Activated naive CD4-positive, alpha-beta T cell treated with anti-CD3 and anti-CD28 coated beads, Interleukin-2, amount 50 U/mL, for 72 hours (primary cell): ENCODE data around the gene DNM2. TPM values are rescaled to one million over a fixed set of nuclear protein-coding genes. Genes with fewer than 3 reads are reported as not detected.
"Not testable (repeated sequence)": the region's sequence is repeated elsewhere in the genome, so short reads cannot be mapped to it uniquely, and the experiment has no call there.

Experiments
- ATAC-seq, 2 donors: fragments of 150-1000 bp; cut with Tn5 transposase; 2 replicates each; pipeline ENCODE4 v1.10.0; 2021; ENCODE audit warnings: mild to moderate bottlenecking in 2 of 2, moderate library complexity in 2 of 2
- DNase-seq, 2 donors: peaks; one replicate each; pipeline ENCODE4 v3.0.0; 2021 to 2022; ENCODE audit warnings: low spot score in 2 of 2
- H3K27ac Mint-ChIP-seq, 2 donors: one replicate each; pipeline ENCODE4 v1.8.0; 2022; ENCODE audit warnings: mild to moderate bottlenecking in 2 of 2, mixed read lengths in 2 of 2
- H3K36me3 Mint-ChIP-seq, 2 donors: one replicate each; pipeline ENCODE4 v1.8.0; 2022; ENCODE audit warnings: mixed read lengths in 2 of 2
- H3K9me3 Mint-ChIP-seq, 2 donors: one replicate each; pipeline ENCODE4 v1.8.0; 2022; ENCODE audit warnings: mixed read lengths in 2 of 2
- total RNA-seq, 2 donors: library from RNA; stranded (reverse); gene quantifications; one replicate each; pipeline ENCODE4 v1.2.3, GENCODE V29; 2022

DNM2 gene
- total RNA-seq, 2 donors from 2014 or later: 191 to 219 TPM

DNA sequence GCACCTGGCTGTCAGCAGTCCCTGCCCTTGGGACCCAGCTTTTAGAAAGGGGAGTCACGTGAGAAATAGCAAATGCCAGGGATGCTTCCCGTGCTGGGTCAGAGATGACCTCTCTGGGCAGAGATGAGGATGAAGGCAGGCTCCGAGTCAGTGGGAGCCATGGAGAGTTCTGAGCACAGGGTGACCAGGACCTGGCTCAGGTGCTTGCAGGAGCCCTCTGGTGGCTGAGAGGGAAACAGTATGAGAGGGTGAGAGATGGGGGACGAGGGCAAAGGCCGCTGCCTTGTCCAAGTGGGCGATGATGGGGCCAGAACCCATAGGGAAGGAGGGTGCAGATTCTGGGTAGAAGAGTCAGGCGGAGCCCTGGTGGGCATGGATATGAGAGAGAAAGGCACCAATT lies 102.3 kb downstream of the DNM2 start:
- DNase-seq (no peak), ATAC-seq (peak in 1 of 2 donors; percentile 35)
- no peaks in the 10 kb centered on the region for H3K9me3 Mint-ChIP-seq
- peaks cover 0 to 15% of the 10 kb centered on the region in 2 donors for H3K36me3 Mint-ChIP-seq
- H3K27ac Mint-ChIP-seq: peak overlapping the region; percentile 82 to 97

DNA sequence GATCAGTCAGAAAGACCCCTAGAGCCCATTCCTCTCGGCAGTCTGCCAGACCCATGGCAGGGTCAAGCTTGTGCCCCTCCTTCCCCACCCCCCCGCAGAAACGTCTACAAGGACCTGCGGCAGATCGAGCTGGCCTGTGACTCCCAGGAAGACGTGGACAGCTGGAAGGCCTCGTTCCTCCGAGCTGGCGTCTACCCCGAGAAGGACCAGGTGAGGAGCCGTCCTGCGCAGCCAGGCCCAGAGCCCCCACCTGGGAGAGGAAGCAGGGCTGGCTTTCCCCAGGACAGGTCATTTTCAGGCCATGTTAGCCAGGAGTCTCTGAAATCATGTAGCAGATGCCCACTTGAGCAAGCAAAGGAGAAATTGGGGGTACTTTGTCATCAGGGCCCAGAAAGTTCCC lies 105.8 kb downstream of the DNM2 start:
- ATAC-seq (no peak), DNase-seq (no peak)
- H3K36me3 Mint-ChIP-seq: peaks cover 0 to 15% of the 10 kb centered on the region in 2 donors
- H3K9me3 Mint-ChIP-seq: no peaks in the 10 kb centered on the region
- H3K27ac Mint-ChIP-seq: peak overlapping the region in 1 of 2 donors; percentile 64

DNA sequence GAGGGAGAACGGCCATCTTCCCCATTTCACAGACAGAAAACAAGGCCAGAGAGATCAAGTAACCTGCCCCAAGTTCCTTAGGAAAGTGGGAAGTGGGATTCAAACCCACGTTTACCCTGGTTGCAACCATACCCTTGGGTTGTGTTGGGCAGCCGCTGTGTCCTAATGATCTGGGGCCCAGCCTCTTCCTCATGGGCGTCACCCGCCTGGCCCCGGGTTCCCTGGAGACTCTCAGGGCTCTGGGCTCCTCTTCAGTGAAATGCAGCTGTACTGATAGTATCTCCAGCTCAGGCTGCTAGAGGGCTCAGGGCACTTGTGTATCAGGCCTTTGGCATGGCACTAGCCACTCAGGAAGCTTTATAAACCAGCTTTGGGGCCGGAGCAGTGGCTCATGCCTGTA lies 108.4 kb downstream of the DNM2 start:
- DNase-seq (no peak), ATAC-seq (no peak)
- H3K36me3 Mint-ChIP-seq: peaks cover 0 to under 1% of the 10 kb centered on the region in 2 donors
- H3K9me3 Mint-ChIP-seq: no peaks in the 10 kb centered on the region
- peak overlapping the region in 1 of 2 donors; percentile 74 for H3K27ac Mint-ChIP-seq

DNA sequence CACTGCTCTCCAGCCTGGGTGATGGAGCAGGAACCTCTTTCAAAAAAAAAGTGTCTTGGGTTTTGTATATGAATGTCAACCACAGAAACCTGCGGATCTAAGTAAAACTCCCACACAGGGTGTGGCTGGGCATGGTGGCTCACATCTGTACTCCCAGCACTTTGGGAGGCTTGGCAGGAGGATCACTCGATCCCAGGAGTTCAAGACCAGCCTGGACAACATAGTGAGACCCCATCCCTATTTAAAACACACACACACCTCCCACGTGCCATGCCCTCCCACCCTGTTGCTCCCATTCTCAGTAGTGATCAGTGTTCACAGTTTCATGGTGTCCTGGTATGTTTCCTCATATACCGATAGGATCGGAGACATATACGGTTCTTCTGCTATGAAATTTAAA lies 109.0 kb downstream of the DNM2 start:
- no peaks in the 10 kb centered on the region for H3K9me3 Mint-ChIP-seq
- peak overlapping the region in 1 of 2 donors; percentile 33 for H3K27ac Mint-ChIP-seq
- no peaks in the 10 kb centered on the region for H3K36me3 Mint-ChIP-seq
- DNase-seq (no peak), ATAC-seq (no peak)

DNA sequence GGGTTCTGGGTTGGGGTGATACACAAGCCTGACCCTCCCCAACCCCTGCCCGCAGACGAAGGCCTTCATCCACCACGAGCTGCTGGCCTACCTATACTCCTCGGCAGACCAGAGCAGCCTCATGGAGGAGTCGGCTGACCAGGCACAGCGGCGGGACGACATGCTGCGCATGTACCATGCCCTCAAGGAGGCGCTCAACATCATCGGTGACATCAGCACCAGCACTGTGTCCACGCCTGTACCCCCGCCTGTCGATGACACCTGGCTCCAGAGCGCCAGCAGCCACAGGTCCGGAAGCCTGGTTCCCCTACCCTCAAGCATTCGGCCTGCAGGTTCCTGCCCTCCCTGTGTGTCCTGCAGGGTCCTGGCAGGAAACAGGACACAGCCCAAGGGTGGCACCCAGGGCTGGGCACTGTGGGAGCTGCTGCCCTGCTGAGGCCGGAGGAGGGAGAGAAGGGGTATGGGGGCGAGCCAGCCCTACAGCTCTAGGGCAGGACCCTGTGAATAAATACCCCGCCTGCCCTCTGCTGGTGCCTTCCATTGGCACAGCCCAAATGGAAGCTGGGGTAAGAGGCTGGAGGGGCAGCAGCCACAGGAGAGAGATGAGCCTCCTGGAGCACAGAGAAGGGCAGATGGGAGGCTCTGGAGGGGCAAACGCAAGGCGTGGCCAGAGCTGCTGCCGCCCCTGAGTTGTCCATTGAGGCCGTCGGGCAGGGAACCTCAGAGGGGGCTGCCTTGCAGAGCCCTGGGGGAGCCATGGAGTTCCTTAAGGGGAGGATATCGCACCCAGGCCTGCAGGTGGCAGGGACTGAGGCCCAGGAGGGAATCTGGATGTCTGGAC lies 111.3 kb downstream of the DNM2 start:
- Mint-ChIP-seq H3K36me3 (no peaks in the 10 kb centered on the region), H3K9me3 (no peaks in the 10 kb centered on the region), H3K27ac (peak overlapping the region; percentile 50 to 61)
- DNase-seq (no peak), ATAC-seq (peak; percentile 17 to 39)

DNA sequence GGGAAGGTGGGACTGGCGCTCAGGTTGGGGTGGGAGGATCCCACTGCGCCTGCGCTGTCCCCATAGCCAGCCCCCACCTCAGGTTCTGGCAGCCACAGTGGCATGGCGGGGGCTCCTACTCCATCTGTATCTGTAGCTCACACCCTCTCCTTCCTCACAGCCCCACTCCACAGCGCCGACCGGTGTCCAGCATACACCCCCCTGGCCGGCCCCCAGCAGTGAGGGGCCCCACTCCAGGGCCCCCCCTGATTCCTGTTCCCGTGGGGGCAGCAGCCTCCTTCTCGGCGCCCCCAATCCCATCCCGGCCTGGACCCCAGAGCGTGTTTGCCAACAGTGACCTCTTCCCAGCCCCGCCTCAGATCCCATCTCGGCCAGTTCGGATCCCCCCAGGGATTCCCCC lies 112.1 kb downstream of the DNM2 start:
- Mint-ChIP-seq H3K9me3 (no peaks in the 10 kb centered on the region), H3K36me3 (no peaks in the 10 kb centered on the region), H3K27ac (peak overlapping the region; percentile 50 to 61)
- no peak for DNase-seq
- ATAC-seq: peak in 1 of 2 donors; percentile 11

DNA sequence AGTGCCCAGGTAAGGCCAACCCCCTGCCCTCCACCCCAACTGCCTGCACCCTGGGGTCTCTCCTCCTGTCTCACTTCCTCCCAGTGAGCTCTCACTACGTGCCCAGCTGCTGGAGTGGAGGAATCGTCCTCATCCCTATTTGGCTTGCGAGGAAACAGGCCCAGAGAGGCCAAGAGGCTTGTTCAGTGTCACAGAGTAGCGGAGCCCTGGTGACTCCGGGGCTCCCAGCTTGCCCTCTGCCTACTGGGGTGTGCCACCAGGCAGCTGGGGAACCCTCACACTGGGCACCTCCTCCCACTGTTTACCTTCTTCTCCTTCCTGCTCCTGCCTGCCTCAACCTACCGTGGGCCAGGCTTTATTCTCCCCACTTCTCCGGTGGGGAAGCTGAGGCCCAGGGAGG lies 112.5 kb downstream of the DNM2 start:
- DNase-seq (no peak), ATAC-seq (no peak)
- H3K27ac Mint-ChIP-seq: peak overlapping the region; percentile 37 to 61
- H3K9me3 Mint-ChIP-seq: no peaks in the 10 kb centered on the region
- no peaks in the 10 kb centered on the region for H3K36me3 Mint-ChIP-seq

DNA sequence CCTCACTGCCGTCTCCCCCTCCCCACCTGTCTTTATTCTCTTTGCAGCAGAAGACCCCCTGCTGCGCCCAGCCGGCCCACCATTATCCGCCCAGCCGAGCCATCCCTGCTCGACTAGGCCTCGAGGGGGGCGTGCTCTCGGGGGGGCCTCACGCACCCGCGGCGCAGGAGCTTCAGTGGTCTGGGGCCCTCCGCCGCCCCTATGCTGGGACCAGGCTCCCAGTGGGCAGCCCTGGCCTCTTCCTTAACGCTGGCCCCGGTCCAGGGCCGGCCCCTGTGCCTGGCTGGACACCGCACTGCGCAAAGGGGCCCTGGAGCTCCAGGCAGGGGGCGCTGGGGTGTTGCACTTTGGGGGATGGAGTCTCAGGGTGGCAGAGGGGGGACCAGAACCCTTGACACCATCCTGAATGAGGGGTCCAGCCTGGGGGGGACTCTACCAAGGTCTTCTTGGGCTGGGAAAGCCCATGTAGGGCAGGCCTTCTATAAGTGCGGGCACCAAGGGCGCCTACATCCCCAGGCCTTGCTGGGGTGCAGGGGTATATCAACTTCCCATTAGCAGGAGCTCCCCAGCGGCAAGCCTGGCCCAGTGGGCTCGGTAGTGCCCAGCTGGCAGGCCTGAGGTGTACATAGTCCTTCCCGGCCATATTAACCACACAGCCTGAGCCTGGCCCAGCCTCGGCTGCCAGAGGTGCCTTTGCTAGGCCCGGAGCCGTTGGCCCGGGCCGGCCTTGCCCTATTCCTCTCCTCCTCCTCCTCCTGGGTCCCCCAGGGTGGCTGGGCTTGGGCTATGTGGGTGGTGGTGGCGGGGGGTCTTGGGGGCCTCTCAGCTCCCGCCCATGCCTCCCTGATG lies 113.3 kb downstream of the DNM2 start:
- ATAC-seq (no peak), DNase-seq (no peak)
- no peaks in the 10 kb centered on the region for H3K9me3 Mint-ChIP-seq
- H3K36me3 Mint-ChIP-seq: peaks cover 2% of the 10 kb centered on the region in 2 donors
- no peak overlapping the region for H3K27ac Mint-ChIP-seq

DNA sequence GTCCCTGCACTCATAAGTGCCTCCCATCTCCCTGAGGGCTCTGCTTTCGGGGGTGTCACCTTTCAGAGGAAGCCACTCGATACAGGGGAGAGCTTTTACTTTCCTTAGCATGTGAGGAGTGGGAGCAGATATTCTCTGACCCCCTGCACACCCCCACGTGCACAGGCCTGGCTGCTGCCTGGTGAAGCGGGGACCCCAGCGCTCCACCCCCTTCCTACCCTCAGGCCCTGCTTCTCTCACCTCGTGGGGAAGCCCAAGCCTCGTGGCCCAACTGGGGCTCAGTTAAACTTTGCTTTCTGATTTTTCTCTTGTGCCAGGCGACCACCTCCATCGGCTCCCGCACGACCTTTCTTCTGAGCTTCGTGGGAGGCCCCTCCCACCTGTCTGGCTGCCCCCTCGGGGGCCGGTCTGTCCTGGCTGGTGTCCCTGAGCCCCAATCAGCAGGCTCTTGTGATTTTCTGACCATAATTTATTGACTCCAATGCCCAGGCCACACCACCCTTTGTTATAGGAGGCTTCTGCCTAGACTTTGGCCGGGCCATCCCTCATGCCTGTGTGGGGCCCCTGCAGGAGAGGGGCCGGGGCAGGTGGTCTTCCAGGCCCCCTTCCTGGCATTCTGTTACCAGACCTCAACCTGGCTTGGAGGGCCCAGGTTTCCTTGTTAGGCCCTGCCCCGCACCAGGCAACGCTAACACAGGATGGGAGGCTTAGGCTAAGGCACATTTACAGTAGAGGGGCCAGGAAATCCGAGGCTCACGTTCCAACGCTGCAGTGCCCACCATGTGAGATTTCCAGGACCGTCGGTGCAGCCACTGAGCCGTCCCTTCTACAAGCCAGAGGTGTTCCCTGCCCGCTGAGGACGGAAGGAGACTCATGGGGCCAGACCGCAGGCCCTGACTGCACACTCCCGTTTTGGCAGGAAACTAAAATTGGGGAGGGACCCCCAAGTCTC lies 114.4 kb downstream of the DNM2 start:
- DNase-seq (no peak), ATAC-seq (no peak)
- H3K36me3 Mint-ChIP-seq: peaks cover 12% of the 10 kb centered on the region in 2 donors
- H3K27ac Mint-ChIP-seq: peak overlapping the region; percentile 44 to 59
- peaks cover 0 to 5% of the 10 kb centered on the region in 2 donors for H3K9me3 Mint-ChIP-seq

DNA sequence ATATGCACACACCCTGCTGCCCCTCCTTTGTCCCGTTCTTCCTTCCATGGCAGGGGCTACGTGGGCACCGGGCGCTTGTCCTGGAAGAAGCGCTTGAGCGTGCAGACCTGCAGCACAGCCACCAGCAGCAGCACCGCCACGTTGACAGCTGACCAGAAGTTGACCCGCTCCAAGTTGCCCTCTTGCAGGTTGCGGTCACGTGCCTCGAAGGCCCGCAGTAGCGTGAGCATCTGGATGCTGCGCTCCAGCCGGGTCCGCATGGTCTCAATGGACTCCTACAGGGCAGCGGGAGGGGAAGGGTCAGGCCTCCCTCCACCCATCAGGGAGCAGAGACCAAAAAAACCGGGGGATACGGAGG lies 115.0 kb downstream of the DNM2 start:
- Mint-ChIP-seq H3K36me3 (peaks cover 12% of the 10 kb centered on the region in 2 donors), H3K9me3 (peaks cover 0 to 5% of the 10 kb centered on the region in 2 donors), H3K27ac (peak overlapping the region in 1 of 2 donors; percentile 59)
- DNase-seq (no peak), ATAC-seq (no peak)

DNA sequence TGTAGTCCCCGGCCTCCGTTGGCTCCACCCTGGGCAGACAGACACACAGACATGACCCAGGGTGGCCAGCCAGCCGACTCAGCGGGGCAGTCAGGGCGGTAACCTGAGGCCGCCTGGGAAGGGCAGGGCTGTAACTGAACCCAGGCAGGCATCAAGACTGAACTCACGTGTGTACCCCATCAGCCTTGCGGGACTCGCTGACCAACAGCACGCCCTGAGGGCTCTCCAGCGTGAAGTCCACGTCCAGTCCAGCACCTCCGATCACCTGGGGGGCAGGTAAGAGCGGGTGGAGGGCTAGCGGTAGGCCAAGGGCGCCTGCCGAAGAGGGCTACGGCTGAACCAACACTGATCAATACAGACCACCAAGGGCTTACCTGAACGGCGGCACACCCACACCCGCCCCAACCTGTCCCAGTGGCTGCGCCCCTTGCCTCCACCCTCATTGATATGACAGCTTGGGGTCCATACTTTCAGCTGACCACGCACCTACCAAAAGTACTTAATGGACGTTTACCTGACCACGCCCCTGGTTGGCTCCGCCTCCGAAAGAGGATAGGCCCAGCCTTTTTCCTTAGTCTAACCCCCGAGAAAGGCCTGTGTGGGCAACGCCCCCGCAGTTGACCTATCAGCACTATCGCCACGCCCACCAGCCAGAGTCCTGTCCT lies 117.3 kb downstream of the DNM2 start:
- peak overlapping the region; percentile 98 to 99 for H3K27ac Mint-ChIP-seq
- H3K36me3 Mint-ChIP-seq: peaks cover 12% of the 10 kb centered on the region in 2 donors
- ATAC-seq (no peak), DNase-seq (no peak)
- H3K9me3 Mint-ChIP-seq: peaks cover 0 to 5% of the 10 kb centered on the region in 2 donors

DNA sequence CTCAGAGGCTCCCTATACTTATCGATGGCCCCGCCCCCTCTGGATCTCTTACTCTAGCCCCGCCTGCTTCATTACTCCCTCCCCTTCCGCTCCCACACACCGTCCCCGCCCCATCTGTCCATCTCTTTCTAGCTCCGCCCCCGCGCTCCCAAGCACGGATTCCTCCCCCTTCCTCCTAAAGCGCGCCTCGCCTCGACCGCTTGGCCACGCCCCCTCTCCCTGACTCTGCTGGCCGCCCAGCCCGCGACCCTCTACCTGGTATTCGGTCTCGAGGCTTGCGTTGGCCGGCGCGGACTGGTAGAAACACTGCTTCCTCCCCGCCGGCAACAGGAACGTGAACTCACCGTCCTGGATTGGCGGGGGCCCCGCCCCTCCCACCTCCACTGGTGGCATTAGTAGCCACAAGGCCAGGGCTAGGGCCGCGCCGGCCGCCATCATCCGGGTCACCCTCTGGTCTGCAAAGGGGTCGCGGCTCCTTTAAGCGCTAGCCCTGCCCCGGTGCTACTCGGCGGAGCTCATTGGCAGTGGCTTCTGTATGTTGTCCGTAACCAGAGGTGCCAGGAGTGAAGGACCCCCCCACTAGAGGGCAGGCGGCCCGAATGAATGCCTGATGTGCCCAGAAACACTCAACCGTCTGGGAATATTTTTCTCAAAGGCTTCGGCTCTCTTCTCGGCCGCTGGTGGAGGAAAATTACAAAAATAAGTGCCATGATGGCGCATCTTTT lies 118.0 kb downstream of the DNM2 start, which contains the start of gene TMED1:
TSS of gene TMED1 (minus strand) at position 459 of the 725 bp plus-strand sequence. CDS start at position 438, 21 bp downstream.
- ATAC-seq (peak; percentile 88 to 92), DNase-seq (peak; percentile 94 to 97)
- Mint-ChIP-seq H3K9me3 (peaks cover 0 to 5% of the 10 kb centered on the region in 2 donors), H3K36me3 (peaks cover 12% of the 10 kb centered on the region in 2 donors), H3K27ac (peak within 1 kb of the TSS; percentile 98 to 99)

DNA sequence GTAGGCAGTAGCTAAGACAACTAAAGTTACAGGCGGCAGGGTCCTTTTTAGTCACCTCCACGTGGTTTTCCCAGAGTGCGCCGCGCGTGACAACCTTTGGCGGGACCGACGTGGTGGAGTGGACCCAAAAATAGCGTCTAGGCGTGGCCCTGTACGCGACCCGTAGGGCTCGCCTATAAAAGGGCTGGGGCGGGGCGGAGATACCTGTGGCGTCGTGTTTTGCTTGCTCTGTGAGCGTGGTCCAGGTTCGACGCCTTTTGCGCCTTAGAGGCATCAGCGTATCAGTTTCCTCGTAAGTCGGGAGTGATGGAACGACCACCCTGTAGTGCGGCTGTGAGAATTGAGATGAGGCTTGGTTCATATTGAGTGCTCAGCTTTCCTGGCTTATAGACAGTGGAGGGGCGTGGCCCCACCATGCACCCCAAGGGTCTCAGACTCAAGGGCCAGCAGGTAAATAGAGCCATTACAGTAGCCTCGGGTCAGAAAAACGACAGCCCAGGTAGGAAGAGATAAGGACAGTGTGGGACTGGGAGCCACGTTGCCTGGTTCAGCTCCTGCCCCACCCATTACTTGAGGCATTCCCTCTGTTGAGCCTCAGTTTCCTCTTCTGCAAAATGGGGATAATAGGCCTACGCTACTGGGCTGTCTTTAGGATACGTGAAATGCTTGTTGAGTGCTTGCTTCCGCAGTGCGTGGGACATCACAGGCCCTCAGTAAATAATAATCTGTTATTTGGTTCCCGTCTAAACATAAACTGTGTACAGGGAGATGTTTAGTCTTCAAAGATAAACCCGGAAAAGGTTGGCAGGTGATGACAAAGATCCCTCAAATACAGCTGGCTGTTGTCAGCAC lies 118.8 kb downstream of the DNM2 start:
- ATAC-seq (peak; percentile 52 to 53), DNase-seq (peak; percentile 83 to 87)
- Mint-ChIP-seq H3K9me3 (peaks cover 0 to 5% of the 10 kb centered on the region in 2 donors), H3K27ac (peak overlapping the region; percentile 98 to 99), H3K36me3 (peaks cover 12% of the 10 kb centered on the region in 2 donors)

DNA sequence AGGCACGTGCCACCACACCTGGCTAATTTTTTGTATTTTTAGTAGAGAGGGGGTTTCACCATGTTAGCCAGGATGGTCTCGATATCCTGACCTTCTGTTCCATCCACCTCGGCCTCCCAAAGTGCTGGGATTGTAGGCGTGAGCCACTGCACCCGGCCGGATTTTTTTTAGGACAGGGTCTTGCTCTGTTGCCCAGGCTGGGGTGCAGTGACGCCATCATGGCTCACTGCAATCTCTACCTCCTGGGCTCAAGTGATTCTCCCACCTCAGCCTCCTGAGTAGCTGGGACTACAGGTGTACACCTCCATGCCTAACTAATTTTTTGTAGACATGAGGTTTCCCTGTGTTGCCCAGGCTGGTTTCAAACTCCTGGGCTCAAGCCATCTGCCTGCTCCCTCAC lies 119.8 kb downstream of the DNM2 start:
- ATAC-seq, H3K9me3 Mint-ChIP-seq, DNase-seq, H3K27ac Mint-ChIP-seq: not testable (repeated sequence)
- H3K36me3 Mint-ChIP-seq: peaks cover 12% of the 10 kb centered on the region in 2 donors
